Activated CD4-positive, alpha-beta T cell treated with anti-CD3 and anti-CD28 coated beads for 24 hours (primary cell): ENCODE data around the gene NRAP.

Experiments
- DNase-seq, 2 donors: peaks; one replicate each; pipeline ENCODE4 v3.0.0-alpha.2; 2020; ENCODE audit warnings: low read depth in 2 of 2

Gene NRAP, protein sequence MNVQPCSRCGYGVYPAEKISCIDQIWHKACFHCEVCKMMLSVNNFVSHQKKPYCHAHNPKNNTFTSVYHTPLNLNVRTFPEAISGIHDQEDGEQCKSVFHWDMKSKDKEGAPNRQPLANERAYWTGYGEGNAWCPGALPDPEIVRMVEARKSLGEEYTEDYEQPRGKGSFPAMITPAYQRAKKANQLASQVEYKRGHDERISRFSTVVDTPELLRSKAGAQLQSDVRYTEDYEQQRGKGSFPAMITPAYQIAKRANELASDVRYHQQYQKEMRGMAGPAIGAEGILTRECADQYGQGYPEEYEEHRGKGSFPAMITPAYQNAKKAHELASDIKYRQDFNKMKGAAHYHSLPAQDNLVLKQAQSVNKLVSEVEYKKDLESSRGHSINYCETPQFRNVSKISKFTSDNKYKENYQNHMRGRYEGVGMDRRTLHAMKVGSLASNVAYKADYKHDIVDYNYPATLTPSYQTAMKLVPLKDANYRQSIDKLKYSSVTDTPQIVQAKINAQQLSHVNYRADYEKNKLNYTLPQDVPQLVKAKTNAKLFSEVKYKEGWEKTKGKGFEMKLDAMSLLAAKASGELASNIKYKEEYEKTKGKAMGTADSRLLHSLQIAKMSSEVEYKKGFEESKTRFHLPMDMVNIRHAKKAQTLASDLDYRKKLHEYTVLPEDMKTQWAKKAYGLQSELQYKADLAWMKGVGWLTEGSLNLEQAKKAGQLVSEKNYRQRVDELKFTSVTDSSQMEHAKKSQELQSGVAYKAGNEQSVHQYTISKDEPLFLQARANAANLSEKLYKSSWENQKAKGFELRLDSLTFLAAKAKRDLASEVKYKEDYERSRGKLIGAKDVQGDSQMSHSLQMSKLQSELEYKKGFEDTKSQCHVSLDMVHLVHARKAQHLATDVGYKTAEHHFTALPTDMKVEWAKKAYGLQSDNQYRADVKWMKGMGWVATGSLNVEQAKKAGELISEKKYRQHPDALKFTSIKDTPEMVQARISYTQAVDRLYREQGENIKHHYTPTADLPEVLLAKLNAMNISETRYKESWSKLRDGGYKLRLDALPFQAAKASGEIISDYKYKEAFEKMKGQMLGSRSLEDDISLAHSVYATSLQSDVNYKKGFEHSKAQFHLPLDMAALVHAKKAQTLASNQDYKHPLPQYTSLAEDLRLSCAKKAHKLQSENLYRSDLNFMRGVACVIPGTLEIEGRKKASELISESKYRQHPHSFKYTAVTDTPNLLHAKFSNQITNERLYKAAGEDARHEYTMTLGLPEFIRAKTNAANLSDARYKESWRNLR (N-terminal part only)

GRCh38 chr10:113663908-113664307, at the start of gene NRAP:
NRAP (minus strand) TSS chr10:113664041; CDS start chr10:113663882, 159 bp downstream.
- no peak for DNase-seq

DNA sequence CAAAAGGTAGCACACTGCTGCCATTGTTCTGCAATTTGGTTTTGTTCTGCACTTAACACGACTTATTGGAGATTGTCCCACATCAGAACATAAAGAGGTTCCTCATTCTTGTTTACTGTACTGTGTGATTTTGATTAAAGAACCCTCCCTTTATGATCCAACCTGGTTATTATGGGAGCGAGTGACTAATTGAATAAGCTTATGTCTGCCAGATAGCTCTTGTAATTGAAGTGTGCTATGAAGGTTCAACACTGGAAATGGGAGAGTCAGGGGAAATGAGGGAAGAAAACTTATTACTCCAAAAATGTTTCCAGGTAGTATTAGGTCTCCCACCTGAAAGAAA, 49.8 kb upstream of the NRAP start:
- DNase-seq, result no peak

DNA sequence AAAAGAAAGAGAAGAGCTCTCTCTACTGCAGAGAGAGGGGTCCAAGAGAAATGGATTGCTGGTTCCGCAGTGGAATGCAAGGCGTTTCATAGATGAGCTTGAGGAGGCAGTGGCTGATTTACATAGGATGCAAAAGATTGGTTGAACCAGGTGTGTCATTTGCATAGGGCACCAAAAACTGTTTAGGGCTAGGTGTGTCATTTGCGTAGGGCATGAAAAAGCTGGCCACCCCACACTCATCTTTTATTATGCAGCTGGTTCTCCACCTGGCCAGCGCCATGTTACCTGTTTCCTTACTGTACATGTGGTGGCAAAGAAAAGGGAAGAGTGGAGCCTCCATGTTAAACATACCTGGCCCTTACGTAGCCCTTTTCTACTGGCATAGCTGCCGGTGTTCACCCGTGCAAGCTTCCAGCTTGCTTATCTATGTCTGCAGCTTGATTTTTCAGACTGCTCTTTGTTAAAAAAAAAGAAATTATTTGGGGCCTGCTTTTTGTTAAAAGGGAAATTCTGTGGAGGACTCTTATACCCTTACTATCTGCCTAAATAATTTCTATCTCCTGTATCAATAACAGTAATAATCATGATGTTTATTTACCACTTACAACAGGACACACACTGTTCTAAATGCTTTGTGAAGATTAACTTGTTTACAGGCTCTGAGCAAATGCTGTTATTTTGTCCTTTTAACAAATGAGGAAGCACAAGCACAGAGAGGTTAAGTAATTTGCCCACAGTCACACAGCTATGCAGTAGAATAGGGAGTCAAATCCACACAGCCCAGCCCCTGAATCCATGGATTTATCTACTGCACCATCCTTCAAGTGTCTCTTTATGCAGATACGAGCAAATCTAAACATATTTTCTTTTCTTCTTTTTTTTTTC, 49.2 kb upstream of the NRAP start:
- no peak for DNase-seq

DNA sequence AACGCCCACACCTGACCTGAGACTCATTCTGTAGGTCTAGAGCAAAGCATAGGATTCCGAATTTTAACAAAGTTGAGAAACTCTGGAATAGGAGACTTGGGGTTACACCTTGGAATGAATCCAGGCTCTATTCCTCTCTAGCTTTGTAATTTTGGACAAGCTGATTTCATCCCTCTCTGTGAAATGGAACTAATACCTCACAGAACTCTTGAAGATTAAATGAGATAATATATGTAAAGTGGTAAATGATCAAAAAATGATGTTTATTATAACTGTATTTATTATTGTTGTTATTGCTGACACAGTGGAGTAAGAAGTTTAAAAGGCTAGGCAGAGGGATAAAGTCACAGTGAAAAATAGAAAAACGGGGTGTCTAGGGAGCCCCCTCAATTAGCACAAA, 48.2 kb upstream of the NRAP start:
- DNase-seq, result no peak

DNA sequence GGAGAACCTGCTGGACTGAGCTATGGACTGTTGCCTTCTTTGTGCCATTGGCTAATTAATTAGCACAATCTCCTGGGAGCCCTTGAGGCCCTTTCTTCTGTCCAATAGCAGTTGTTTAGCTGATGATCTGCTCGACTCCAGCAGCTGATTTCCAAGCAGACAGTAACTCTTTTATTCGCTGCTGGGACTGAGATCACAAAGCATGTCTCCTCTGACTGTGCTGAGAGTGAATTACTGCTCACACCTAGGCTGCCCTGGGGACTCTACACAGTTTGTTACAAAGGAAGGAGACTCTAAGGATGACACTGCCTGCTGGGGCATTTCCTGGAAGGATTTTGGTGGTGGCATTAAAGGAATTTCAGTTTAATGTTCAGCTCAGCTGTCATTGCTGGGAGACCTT, 47.3 kb upstream of the NRAP start:
- DNase-seq, result no peak

DNA sequence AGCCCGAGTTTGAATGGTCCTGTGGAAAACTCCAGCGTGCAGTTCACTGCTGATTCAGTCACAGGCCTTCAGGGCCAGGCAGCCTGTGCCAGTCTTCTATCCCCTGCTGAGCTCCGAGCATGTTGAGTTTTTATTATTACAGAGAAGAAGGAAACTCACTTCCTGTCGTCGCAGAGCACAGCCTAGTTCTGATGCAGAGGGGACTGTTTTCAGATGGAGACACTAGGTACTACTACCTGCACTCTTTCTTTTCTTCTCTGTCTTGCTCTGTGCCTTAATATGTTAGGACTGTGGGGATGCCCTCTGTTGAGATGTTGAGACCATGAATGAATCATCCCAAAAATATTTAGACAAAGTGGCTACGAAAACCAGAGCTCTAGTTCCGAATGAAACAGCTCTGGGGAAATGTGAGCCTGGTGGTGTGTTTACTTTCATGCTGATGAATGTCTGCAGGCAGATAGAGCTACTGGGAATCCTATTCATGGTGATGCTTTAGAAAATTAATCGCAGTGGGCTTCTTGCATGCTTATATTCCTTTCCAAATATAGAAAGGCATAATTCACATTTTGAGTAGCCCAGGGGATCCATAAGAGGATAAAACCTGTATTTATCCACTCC, 45.5 kb upstream of the NRAP start:
- DNase-seq, result no peak

DNA sequence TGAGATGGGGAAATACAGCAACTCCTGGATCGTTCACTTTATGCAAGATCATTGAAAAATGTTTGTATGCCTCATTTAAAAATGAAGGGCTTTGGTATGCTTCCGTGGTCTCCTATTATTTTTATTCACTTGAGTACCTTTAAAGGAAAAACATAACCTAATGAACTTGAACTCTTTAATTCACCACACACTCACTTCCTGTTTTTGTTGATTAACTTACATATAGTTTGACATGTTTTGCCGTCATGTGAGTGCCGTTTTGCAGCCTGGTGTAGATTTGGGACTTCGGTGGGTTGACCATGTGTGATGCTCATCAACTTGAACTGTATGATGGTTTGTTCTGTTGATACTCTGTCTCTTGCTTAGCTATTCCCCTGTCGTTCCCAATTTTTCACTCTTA, 44.8 kb upstream of the NRAP start:
- no peak for DNase-seq

GRCh38 chr10:113706623-113707022, 42.8 kb upstream of the NRAP start:
- no peak for DNase-seq

GRCh38 chr10:113705344-113705652, 41.5 kb upstream of the NRAP start:
- no peak for DNase-seq

- no peak for DNase-seq
Observed at GRCh38 chr10:113704637-113705343, 40.9 kb upstream of the NRAP start.

DNA sequence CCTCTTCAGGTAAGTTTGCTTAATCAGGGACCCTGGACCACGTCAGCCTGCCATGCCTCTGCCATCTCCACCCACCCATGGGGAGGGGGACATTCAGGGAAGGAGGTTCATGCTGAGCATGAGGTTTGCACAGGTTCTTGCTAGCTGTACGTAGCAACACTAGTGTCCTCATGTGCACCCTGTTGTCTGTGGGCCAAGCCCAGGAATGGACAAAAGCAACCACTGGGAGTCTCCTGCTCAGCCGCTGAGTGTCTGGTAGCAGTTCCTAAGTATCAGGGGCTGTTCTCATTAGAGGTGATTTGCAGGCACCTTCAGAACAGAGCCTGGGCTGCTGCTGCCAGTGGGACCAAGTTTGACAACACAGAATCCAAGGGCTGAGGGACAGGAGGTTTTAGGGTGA, 33.8 kb upstream of the NRAP start:
- no peak for DNase-seq

DNA sequence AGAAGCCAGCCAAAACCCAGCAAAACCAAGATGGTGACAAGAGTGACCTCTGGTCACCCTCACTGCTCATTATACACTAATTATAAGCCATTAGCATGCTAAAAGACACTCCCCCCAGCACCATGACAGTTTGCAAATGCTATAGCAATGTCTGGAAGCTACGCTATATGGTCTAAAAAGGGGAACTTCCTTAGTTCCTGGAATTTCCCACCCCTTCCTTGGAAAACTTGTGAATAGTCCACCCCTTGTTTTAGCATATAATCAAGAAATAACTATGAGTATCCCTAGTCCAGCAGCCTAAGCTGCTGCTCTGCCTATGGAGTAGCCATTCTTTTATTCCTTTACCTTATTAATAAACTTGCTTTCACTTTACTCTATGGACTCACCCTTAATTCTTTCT, 31.9 kb upstream of the NRAP start:
- DNase-seq, result no peak

GRCh38 chr10:113693348-113693747, 29.5 kb upstream of the NRAP start:
- no peak for DNase-seq

DNA sequence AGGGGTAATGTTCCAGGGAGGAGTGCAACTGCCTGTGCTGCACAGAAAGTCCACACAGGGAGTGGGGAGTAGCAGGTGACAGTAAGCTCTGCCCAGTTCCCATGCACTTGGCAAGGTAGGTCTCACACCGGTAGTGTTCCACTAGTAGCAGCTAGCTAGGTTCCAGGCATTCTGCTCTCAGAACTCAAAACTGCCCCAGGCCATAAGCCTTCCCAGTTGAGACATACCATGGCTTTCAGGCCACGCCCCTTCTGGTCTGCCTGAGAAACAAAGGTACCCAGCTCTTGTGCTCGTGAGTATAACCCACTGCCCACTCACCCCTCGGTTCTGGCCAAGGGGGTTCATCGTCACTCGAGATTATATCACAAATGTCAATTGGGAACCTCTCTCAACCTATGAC, 28.4 kb upstream of the NRAP start:
- DNase-seq, result no peak

GRCh38 chr10:113691381-113691780, 27.5 kb upstream of the NRAP start:
- DNase-seq, result no peak

- no peak for DNase-seq
Observed at GRCh38 chr10:113690749-113691148, 26.9 kb upstream of the NRAP start.

DNA sequence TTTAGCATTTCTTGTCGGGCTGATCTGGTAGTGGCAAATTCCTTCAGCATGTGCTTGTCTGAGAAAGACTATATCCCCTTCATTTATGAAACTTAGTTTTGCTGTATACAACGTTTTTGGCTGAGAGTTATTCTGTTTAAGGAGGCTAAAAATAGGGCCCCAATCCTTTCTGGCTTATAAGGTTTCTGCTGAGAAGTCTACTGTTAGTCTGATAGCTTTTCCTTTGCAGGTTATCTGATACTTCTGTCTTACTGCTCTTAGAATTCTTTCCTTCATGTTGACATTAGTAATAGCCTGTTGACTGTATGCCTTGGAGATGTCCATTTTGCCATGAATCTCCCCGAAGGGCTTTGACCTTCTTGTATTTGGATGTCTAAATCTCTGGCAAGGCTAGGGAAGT, 25.7 kb upstream of the NRAP start:
- DNase-seq, result no peak

GRCh38 chr10:113689057-113689456, 25.2 kb upstream of the NRAP start:
- no peak for DNase-seq

- DNase-seq, result no peak
Observed at GRCh38 chr10:113687037-113687436, 23.2 kb upstream of the NRAP start.

- no peak for DNase-seq
Observed at GRCh38 chr10:113686028-113686427, 22.2 kb upstream of the NRAP start.
